ENCODE results near the gene GHSR. TPM values are rescaled to one million over a fixed set of nuclear protein-coding genes. Genes with fewer than 3 reads are reported as not detected.

The GHSR gene
- total RNA-seq, 1 donor from 2014 or later: not detected

GRCh38 chr3:172456404-172456803 lies 8.1 kb upstream of the GHSR start:
- no peaks in the 10 kb centered on the region for H3K36me3 Mint-ChIP-seq

GRCh38 chr3:172454180-172454579 lies 5.9 kb upstream of the GHSR start:
- Mint-ChIP-seq H3K4me3 (no peak overlapping the region), H3K27me3 (ENCODE audit: insufficient read depth, low read depth) (peaks cover 15% of the 10 kb centered on the region), H3K36me3 (no peaks in the 10 kb centered on the region), H3K27ac (no peak overlapping the region), H3K9me3 (no peaks in the 10 kb centered on the region), H3K4me1 (peaks cover 6% of the 10 kb centered on the region)
- Histone ChIP-seq H3K4me3 (no peak overlapping the region), H3K4me1 (no peaks in the 10 kb centered on the region), H2AFZ (replicated peaks) (no peak overlapping the region), H3K4me2 (no peak overlapping the region), H3K27ac (no peak overlapping the region), H3F3A (ENCODE audit: low read depth) (no peaks in the 10 kb centered on the region), H3K79me2 (ENCODE audit: low read depth) (no peaks in the 10 kb centered on the region), H3K9me3 (ENCODE audit: low read depth) (no peaks in the 10 kb centered on the region), H3K27me3 (peaks cover 44% of the 10 kb centered on the region), H3K9ac (no peak overlapping the region), H3K36me3 (no peaks in the 10 kb centered on the region), H4K20me1 (ENCODE audit: low read depth) (peaks cover 10% of the 10 kb centered on the region)
- no peak for DNase-seq (ENCODE audit: low spot score)
- TF ChIP-seq EZH2phosphoT487 (IDR thresholded peaks at IDR 0.05) (no peak), EZH2 (IDR thresholded peaks at IDR 0.05) (no peak), CTCF (IDR thresholded peaks at IDR 0.05) (no peak)

More at GRCh38 chr3:172456404-172456803, 8.1 kb upstream of the GHSR start:
- no peaks in the 10 kb centered on the region for H3K79me2 ChIP-seq (ENCODE audit: low read depth)
- H2AFZ ChIP-seq (replicated peaks): no peak overlapping the region
- no peak overlapping the region for H3K27ac ChIP-seq
- H3K4me2 ChIP-seq: no peak overlapping the region
- H3K4me1 ChIP-seq: no peaks in the 10 kb centered on the region
- Mint-ChIP-seq H3K27me3 (ENCODE audit: insufficient read depth, low read depth) (peaks cover 2% of the 10 kb centered on the region), H3K4me3 (no peak overlapping the region), H3K9me3 (no peaks in the 10 kb centered on the region), H3K4me1 (no peaks in the 10 kb centered on the region), H3K27ac (no peak overlapping the region)
- H3K27me3 ChIP-seq: peaks cover 22% of the 10 kb centered on the region
- TF ChIP-seq EZH2phosphoT487 (IDR thresholded peaks at IDR 0.05): no peak
- TF ChIP-seq EZH2 (IDR thresholded peaks at IDR 0.05): no peak
- TF ChIP-seq CTCF (IDR thresholded peaks at IDR 0.05): no peak
- H3F3A ChIP-seq (ENCODE audit: low read depth): no peaks in the 10 kb centered on the region
- H4K20me1 ChIP-seq (ENCODE audit: low read depth): no peaks in the 10 kb centered on the region
- DNase-seq (ENCODE audit: low spot score): no peak
- H3K9me3 ChIP-seq (ENCODE audit: low read depth): no peaks in the 10 kb centered on the region
- H3K36me3 ChIP-seq: no peaks in the 10 kb centered on the region
- H3K4me3 ChIP-seq: no peak overlapping the region
- H3K9ac ChIP-seq: no peak overlapping the region

- Histone ChIP-seq H3K9ac (no peak overlapping the region), H3K27ac (no peak overlapping the region), H3K9me3 (ENCODE audit: low read depth) (no peaks in the 10 kb centered on the region), H3K36me3 (no peaks in the 10 kb centered on the region), H3F3A (ENCODE audit: low read depth) (no peaks in the 10 kb centered on the region), H3K4me2 (peak overlapping the region; percentile 55), H2AFZ (replicated peaks) (no peak overlapping the region), H3K27me3 (peaks cover 90% of the 10 kb centered on the region), H3K4me3 (no peak overlapping the region), H3K79me2 (ENCODE audit: low read depth) (no peaks in the 10 kb centered on the region), H4K20me1 (ENCODE audit: low read depth) (peaks cover 29% of the 10 kb centered on the region), H3K4me1 (no peaks in the 10 kb centered on the region)
- Mint-ChIP-seq H3K9me3 (peaks cover 7% of the 10 kb centered on the region), H3K27ac (no peak overlapping the region), H3K27me3 (ENCODE audit: insufficient read depth, low read depth) (peaks cover 54% of the 10 kb centered on the region), H3K4me3 (peak overlapping the region; percentile 35), H3K4me1 (peaks cover 22% of the 10 kb centered on the region), H3K36me3 (no peaks in the 10 kb centered on the region)
- TF ChIP-seq EZH2 (IDR thresholded peaks at IDR 0.05) (peak; percentile 18), EZH2phosphoT487 (IDR thresholded peaks at IDR 0.05) (peak; percentile 39), CTCF (IDR thresholded peaks at IDR 0.05) (peak; percentile 34)
- peak; percentile 89 for DNase-seq (ENCODE audit: low spot score)
Measured at GRCh38 chr3:172449466-172450149, 1.4 kb upstream of the GHSR start.
